Hepatocyte (in vitro differentiated cells): ENCODE data around the gene HYAL3. TPM values are rescaled to one million over a fixed set of nuclear protein-coding genes. Genes with fewer than 3 reads are reported as not detected.

Source experiments
- DNase-seq: peaks from one replicate; pipeline ENCODE4 v3.0.0-alpha.2; 2016; ENCODE audit warnings: low spot score
- H2AFZ ChIP-seq: fragments of 200-600 bp; sonication (generic); 2 replicates; pipeline ENCODE4 v1.6.0; 2016; ENCODE audit warnings: antibody characterized with exemption, mild to moderate bottlenecking
- H3K27ac ChIP-seq: fragments of 200-600 bp; sonication (generic); 2 replicates; pipeline ENCODE4 v1.5.1; 2016; ENCODE audit warnings: mild to moderate bottlenecking
- H3K27me3 ChIP-seq: fragments of 200-600 bp; sonication (generic); 2 replicates; pipeline ENCODE4 v1.6.1; 2016
- H3K36me3 ChIP-seq: fragments of 200-600 bp; sonication (generic); replicated peaks from 2 replicates; pipeline ENCODE4 v1.5.1; 2016; ENCODE audit warnings: low read depth; ENCODE audit not compliant: insufficient read depth
- H3K4me1 ChIP-seq: fragments of 200-600 bp; sonication (generic); 2 replicates; pipeline ENCODE4 v1.5.1; 2016; ENCODE audit warnings: mild to moderate bottlenecking, moderate library complexity; ENCODE audit not compliant: insufficient read depth
- H3K4me2 ChIP-seq: fragments of 200-600 bp; sonication (generic); 2 replicates; pipeline ENCODE4 v1.6.0; 2016
- H3K4me3 ChIP-seq: fragments of 200-600 bp; sonication (generic); 2 replicates; pipeline ENCODE4 v1.5.1; 2016; ENCODE audit warnings: mild to moderate bottlenecking
- H3K79me2 ChIP-seq: fragments of 200-600 bp; sonication (generic); 2 replicates; pipeline ENCODE4 v1.6.0; 2017; ENCODE audit warnings: mild to moderate bottlenecking
- H3K9me2 ChIP-seq: fragments of 200-600 bp; sonication (generic); replicated peaks from 2 replicates; pipeline ENCODE4 v1.6.0; 2017; ENCODE audit warnings: mild to moderate bottlenecking; ENCODE audit not compliant: insufficient read depth
- H3K9me3 ChIP-seq: fragments of 200-600 bp; sonication (generic); 2 replicates; pipeline ENCODE4 v1.5.1; 2016; ENCODE audit warnings: low read depth, mild to moderate bottlenecking
- H4K20me1 ChIP-seq: fragments of 200-600 bp; sonication (generic); 2 replicates; pipeline ENCODE4 v1.6.0; 2016; ENCODE audit warnings: mild to moderate bottlenecking; ENCODE audit not compliant: insufficient read depth, poor library complexity, severe bottlenecking
- EZH2 ChIP-seq: fragments of 200-600 bp; sonication (generic); IDR thresholded peaks from 2 replicates; pipeline ENCODE4 v1.6.1; 2016; ENCODE audit warnings: antibody characterized with exemption, mild to moderate bottlenecking, borderline replicate concordance
- EZH2phosphoT487 ChIP-seq: fragments of 200-600 bp; sonication (generic); IDR thresholded peaks from one replicate; pipeline ENCODE4 v1.6.1; 2018; ENCODE audit warnings: antibody characterized with exemption, mild to moderate bottlenecking, low read depth, moderate library complexity; ENCODE audit not compliant: unreplicated experiment, severe bottlenecking
- WGBS: methylation state at CpG from one replicate; pipeline ENCODE4 v1.1.6; 2016; ENCODE audit warnings: low lambda C conversion rate; ENCODE audit errors: missing lambda C conversion rate; 5-methylcytosine and 5-hydroxymethylcytosine counted together
- polyA plus RNA-seq: library from polyadenylated mRNA; unstranded; fragments of >200 nt; fragmentation: Nextera tagmentation; extraction: Ambion mirVana; gene quantifications from 2 replicates; pipeline ENCODE4 v1.2.1, GENCODE V29; 2016
- total RNA-seq: library from RNA; depleted of rRNA; stranded (reverse); fragments of >200 nt; gene quantifications from 2 replicates; pipeline ENCODE4 v1.2.3, GENCODE V29; 2014
- TF ChIP-seq, protein P1 (sequence below): fragments of 200-600 bp; sonication (generic); IDR thresholded peaks from 2 replicates; pipeline ENCODE4 v1.5.1; 2016; ENCODE audit warnings: antibody characterized with exemption, mild to moderate bottlenecking; ENCODE audit not compliant: poor library complexity

HYAL3 gene
- total and polyA plus RNA-seq, 2 experiments from 2014 or later = 3.7 to 7.0 TPM

- Histone ChIP-seq H3K4me3 (no peak overlapping the region), H3K9me2 (no peaks in the 10 kb centered on the region), H3K36me3 (no peaks in the 10 kb centered on the region), H3K9me3 (no peaks in the 10 kb centered on the region), H2AFZ (no peak overlapping the region), H4K20me1 (peaks cover 2% of the 10 kb centered on the region), H3K4me2 (no peak overlapping the region), H3K27me3 (no peaks in the 10 kb centered on the region), H3K4me1 (peaks cover 24% of the 10 kb centered on the region), H3K27ac (no peak overlapping the region), H3K79me2 (peaks cover 20% of the 10 kb centered on the region)
- WGBS = 95% methylated on average over 8 of the region's 8 CpGs
- TF ChIP-seq EZH2phosphoT487 (no peak), EZH2 (no peak)
- TF ChIP-seq, protein P1, sequence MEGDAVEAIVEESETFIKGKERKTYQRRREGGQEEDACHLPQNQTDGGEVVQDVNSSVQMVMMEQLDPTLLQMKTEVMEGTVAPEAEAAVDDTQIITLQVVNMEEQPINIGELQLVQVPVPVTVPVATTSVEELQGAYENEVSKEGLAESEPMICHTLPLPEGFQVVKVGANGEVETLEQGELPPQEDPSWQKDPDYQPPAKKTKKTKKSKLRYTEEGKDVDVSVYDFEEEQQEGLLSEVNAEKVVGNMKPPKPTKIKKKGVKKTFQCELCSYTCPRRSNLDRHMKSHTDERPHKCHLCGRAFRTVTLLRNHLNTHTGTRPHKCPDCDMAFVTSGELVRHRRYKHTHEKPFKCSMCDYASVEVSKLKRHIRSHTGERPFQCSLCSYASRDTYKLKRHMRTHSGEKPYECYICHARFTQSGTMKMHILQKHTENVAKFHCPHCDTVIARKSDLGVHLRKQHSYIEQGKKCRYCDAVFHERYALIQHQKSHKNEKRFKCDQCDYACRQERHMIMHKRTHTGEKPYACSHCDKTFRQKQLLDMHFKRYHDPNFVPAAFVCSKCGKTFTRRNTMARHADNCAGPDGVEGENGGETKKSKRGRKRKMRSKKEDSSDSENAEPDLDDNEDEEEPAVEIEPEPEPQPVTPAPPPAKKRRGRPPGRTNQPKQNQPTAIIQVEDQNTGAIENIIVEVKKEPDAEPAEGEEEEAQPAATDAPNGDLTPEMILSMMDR = no peak
- DNase-seq = no peak
Observed at GRCh38 chr3:50326182-50326541, 27.0 kb upstream of the HYAL3 start.

GRCh38 chr3:50325497-50326181 is 26.4 kb upstream of the HYAL3 start:
- Histone ChIP-seq H3K36me3 (no peaks in the 10 kb centered on the region), H3K79me2 (peaks cover 22% of the 10 kb centered on the region), H2AFZ (no peak overlapping the region), H3K9me3 (no peaks in the 10 kb centered on the region), H3K27ac (no peak overlapping the region), H3K4me1 (peaks cover 24% of the 10 kb centered on the region), H3K9me2 (no peaks in the 10 kb centered on the region), H3K4me2 (no peak overlapping the region), H3K27me3 (no peaks in the 10 kb centered on the region), H3K4me3 (no peak overlapping the region), H4K20me1 (peaks cover 2% of the 10 kb centered on the region)
- 96% methylated on average over 11 of the region's 11 CpGs for WGBS
- TF ChIP-seq EZH2 (no peak), EZH2phosphoT487 (no peak)
- TF ChIP-seq, protein P1 = no peak
- no peak for DNase-seq

GRCh38 chr3:50325113-50325480 is 25.9 kb upstream of the HYAL3 start:
- Histone ChIP-seq H3K79me2 (peaks cover 27% of the 10 kb centered on the region), H3K27me3 (no peaks in the 10 kb centered on the region), H3K9me3 (no peaks in the 10 kb centered on the region), H3K4me3 (no peak overlapping the region), H2AFZ (no peak overlapping the region), H3K36me3 (no peaks in the 10 kb centered on the region), H4K20me1 (peaks cover 2% of the 10 kb centered on the region), H3K27ac (no peak overlapping the region), H3K9me2 (no peaks in the 10 kb centered on the region), H3K4me1 (peaks cover 27% of the 10 kb centered on the region), H3K4me2 (no peak overlapping the region)
- 94% methylated on average over 2 of the region's 2 CpGs for WGBS
- DNase-seq = no peak
- TF ChIP-seq EZH2 (no peak), EZH2phosphoT487 (no peak)
- TF ChIP-seq, protein P1 = no peak
